Kidney tubule cell (primary cell): ENCODE data around the gene TAS1R2.

Experiments
- DNase-seq: peaks from one replicate; pipeline ENCODE4 v3.0.0-alpha.2; 2018; ENCODE audit warnings: low spot score

The TAS1R2 gene

GRCh38 chr1:18799454-18799853, 60.0 kb downstream of the TAS1R2 start:
- no peak for DNase-seq

DNA sequence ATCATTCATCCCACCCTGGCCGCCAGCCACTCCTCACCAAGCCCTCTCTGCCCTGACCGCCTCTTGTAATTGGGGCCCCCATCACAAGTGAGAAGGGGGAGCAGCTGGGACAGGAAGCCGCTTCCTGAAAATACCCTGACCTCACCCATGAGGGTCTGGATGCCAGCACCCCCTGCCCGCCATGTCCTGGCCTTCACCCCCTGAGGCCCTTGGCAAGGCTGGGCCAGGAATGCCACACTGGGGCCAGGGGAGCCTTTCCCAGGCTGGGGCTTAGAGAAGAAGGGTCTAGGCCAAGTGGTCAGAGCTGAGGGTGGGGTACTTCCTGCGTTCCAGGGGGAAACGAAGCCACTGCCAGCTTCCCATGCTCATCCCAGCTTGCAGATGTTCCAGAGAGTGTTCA, 60.5 kb downstream of the TAS1R2 start:
- no peak for DNase-seq

DNA sequence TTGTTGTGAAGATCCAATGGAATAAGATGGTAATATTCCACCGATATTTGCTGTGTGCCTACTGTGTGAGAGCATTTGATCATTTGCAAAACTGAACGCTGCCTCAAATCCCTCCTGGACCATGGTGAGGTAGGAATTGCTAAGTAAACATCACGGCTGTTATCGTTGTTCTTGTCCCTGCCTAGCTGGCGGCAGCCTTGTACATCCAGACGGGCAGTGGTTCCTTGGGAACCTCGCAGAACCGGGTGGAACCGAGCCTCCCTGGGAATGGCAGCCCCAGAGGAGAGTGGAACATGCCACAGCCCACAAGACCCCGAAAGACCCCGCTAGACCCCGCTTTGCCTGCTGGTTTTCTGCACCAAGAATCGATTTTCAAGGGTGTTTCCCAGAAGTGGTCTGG, 60.9 kb downstream of the TAS1R2 start:
- no peak for DNase-seq

GRCh38 chr1:18796950-18797349, 62.5 kb downstream of the TAS1R2 start:
- no peak for DNase-seq

DNA sequence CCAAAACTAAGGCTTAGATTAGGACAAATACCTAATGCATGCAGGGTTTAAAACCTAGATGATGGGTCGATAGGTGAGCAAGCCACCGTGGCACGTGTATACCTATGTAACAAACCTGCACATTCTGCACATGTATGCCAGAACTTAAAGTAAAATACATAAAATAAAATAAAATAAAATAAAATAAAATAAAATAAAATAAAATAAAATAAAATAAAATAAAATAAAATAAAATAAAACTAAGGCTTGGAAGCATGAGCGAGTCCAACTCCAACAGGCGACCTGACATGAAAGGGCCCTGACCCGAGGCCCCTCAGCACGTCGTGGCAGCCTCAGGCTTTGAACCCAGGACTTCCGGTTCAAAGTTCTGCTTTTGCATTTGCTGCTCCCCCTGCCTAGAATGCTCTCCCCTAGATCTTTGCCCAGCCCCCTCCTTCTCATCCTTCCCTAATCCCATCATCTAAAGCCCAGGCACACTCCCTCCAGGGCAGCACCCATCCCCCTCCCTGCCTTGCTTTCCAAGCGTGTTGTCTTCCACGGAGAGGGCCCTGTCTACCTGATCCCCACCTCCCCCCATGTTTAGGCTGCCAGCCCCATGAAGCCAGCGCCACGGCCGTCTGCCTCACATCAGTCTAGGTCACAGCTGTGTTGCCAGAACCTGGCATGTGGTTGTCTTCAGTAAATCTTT, 64.3 kb downstream of the TAS1R2 start:
- DNase-seq = no peak

DNA sequence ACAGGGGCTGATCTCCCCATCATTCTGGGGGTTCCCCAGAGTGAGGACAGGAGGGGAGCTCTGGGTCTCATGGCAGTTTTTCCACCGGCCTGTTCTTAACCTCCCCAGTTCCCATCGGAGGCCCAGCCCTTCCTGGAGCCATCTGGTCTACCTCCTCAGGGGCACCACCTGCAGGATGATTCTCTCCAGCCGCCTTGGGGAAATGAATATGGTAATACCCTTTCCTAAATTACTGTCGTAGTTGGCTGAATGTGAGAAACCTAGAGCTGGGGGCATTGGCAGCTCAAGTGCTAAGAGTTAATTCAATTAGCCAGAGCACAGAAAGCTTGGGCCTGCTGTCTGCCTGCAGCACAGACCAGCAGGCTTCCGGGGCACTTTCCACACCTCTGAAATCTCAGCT, 64.9 kb downstream of the TAS1R2 start:
- DNase-seq = no peak

DNA sequence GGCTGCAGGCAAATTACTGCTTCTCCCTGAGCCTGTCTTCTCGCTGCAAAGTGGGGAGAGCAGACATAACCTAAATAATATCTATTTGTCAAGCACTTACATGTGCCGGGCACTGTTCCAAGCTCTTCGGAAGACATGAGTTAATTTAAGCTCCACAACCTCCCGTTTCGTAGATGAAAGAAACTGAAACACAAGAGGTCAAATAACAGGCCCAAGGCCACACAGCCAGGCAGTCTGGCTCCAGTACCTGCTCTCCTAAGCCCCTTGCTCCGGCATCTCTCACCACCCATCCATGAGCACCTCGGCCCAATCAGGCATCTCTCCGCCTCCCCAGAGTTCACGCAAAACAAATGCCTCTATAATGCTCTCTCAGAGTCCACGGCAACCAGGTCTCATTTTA, 65.4 kb downstream of the TAS1R2 start:
- DNase-seq = no peak

- no peak for DNase-seq
These were observed 66.3 kb downstream of the TAS1R2 start for GRCh38 chr1:18793164-18793563.

- no peak for DNase-seq
These were observed 66.7 kb downstream of the TAS1R2 start for GRCh38 chr1:18792747-18793146.
